HG03159 (cell line): ENCODE data around the gene PPP1CA.

Experiments used
- ATAC-seq: cut with Tn5 transposase; IDR thresholded peaks from one replicate; pipeline ENCODE4 v1.9.1; 2021; ENCODE audit warnings: mild to moderate bottlenecking, moderate library complexity; ENCODE audit not compliant: unreplicated experiment

Gene PPP1CA

DNA sequence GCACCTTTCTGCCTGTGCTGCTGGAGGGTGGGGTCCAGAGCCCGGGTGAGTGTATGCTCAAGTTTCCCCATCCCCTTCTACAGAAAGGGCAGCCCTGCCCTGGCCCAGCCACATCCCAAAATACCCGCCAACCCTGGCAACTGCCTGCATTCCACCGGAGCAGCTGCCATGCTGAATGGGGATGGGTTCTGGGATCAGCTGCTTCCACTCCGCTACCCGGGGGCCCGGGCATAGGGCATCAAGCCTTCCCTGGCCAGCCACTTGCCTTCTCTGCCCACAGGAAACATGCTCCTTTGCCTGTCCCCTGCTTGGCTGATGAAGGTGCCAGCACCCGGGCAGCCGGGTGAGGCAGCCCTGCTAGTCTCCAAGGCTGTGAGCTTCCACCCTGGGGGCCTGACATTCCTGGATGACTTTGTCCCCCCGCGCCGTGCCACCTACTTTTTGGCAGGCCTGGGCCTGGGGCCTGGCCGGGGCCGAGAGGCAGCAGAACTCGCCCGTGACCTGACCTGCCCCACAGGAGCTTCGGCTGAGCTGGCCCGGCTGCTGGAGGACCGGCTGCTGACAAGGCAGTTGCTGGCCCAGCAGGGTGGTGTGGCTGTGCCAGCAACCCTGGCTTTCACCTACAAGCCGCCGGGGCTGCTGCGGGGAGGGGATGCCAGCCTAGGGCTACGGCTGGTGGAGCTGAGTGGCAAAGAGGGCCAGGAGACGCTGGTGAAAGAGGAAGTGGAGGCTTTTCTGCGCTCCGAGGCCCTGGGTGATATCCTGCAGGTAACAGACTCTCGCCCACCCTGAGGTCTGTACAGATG, 17.0 kb upstream of the PPP1CA start:
- no peak for ATAC-seq

- no peak for ATAC-seq
Measured at GRCh38 chr11:67417425-67417824, 15.8 kb upstream of the PPP1CA start.

DNA sequence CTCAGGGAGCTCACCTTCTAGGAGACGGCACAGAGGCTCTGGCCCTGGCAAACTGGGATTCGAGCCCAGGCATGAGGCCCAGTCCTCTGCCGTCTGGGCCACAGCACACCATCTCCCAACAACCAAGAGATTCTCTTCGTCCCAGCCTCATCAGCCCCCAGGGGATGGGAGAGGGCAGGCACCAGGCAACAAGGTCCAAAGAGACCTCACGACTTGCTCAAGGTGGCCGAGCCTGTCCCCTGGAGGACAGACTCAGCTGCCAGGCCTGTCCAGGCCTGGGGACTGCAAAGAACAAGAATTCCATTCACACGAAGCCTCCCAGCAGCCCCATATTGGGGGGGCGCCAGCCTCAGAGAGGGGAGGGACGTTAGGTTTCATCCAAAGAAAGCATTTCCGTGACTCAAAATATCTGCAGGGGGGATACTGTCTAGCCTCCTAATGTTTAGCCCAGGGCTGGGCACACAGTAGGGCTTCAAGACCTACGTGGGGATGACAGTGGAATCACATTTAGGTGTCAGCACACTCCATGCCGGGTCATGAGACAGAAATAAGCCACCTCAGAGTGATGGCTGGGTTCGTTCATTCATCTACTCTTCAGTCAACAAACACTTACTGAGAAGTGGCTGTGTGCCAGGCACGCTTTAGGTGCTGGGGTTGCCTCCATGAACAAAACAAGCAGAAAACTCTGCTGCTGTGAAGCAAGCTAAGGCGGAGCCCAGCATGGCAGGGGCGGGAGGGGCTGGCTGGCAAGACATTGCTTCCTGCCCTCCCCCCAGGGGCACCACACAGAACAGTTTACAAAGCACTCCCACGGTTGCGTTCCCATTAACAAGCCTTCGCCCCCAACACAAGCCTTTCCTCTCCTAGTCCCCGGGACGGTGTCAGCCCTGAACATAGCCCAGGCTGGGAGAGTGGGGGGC, 15.0 kb upstream of the PPP1CA start:
- no peak for ATAC-seq

DNA sequence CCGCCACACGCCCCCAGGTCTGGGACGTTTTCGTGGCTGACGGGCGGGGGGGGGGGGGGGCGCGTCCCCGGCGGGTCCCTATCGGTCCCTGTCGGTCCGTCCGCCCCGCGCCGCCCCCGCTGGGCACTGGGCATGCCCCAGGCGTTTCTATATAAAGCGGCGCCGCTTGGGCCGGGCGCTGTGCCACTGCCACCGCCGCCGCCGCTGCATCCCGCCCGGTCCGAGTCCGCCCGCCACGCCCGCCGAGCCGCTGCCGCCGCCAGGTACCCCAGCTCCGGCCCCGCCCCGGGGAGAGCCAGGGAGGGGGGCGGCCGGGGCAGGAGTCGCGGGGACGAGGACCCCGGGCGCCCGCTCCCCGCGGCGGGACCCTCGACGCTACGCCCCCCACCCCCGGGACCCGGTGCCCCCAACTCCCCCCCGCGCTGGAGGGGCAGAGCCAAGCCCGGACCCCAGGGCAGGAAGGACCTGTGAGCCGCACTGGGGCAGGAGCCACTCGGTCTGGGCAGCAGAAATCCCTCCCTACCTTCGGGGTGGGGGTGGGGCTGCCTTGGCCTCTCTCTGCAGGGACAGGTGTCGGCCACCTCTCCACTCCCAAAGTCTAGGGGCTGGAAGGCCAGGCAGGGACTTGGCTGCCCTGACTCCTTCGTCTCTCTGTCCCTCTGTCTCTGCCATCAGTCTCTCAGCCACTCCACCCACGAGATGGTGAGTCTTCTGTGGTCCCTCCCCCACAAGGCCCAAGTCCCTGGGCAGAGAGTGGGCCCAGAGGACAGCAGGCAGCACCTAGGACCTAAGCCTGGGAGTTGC, 14.0 kb upstream of the PPP1CA start, which contains the start of gene CARNS1:
TSS of gene CARNS1 (plus strand) at position 178 of the 804 bp plus-strand sequence. CDS start at position 700, 522 bp downstream.
- no peak for ATAC-seq

- ATAC-seq: no peak
Measured at GRCh38 chr11:67413266-67413849, 11.7 kb upstream of the PPP1CA start.

DNA sequence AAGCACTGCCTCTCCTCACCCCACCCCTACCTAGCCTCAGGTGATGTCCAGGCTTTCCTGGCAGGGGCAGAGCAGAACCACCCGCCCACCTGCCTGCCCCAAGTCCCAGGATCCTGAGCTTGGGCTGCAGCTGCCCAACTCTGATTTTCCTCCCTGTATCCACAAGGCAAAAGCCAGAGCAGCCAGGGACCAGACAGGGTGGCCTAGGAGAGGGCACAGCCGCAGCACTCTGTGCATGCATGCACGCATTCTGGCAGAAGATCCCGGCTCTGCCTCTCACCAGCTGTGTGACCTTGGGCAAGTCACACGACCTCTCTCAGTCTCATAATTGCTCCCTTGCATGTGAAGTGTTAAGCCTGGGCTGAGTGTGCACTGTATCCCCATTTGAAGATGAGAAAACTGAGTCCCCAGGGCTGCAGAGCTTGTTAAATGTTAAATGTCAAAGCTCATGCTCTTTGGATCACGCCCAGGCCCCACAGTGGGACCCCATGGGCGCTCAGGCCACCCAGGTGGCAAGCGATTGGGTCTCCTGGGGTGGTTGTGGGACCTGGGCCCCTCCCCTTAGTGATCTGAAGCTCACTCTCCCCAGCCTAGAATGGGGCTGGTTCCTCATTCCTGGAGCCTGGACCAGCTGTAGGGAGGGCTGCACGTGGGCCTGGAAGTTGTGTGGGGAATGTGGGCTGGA, 11.0 kb upstream of the PPP1CA start:
- ATAC-seq: no peak

GRCh38 chr11:67411785-67412152, 10.1 kb upstream of the PPP1CA start:
- no peak for ATAC-seq

DNA sequence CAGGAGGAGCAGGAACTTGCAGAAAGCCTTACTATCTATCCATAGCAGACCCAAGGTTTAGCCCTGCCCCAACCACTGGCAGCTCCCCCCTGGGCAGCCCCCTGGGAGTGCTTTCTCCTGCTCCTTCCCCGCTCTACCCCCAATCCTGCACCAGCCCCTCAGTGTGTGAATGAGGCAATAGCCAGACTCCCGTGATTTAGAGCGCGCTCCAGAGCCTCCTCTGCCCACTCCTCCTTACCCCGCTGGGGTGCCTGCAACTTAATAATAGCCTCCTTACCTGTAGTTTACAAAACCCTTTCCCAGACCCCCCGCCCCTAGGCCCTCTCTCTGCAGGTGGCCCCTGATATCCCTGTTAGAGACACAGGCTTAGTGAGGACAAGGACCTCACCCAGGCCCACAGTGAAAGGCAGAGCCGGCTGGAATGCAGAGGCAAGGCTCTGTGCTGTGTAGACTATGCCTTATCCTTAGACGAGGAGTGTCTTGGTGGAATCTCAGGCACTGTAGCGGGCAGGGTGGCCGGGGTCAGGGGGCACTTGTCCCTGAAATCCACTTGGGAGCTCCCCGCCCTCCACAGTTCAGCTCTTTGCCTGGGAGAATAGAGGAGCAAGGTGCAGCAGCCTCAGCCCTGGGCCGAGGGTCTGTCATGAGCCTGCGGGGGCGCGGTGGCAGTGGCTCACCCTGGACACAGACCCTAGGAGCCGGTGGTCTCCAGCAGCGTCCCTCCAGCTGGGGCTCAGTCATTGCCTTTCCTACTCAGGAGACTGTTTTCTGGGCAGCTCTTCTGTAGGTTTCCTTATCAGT, 9.5 kb upstream of the PPP1CA start:
- no peak for ATAC-seq

- no peak for ATAC-seq
Measured at GRCh38 chr11:67410369-67410831, 8.7 kb upstream of the PPP1CA start.

GRCh38 chr11:67409781-67410368, 8.2 kb upstream of the PPP1CA start:
- no peak for ATAC-seq

- ATAC-seq: no peak
Measured at GRCh38 chr11:67409261-67409666, 7.6 kb upstream of the PPP1CA start.

- ATAC-seq: no peak
Measured at GRCh38 chr11:67408437-67409200, 7.0 kb upstream of the PPP1CA start.

- no peak for ATAC-seq
Measured at GRCh38 chr11:67407688-67408163, 6.1 kb upstream of the PPP1CA start.

GRCh38 chr11:67406969-67407687, 5.5 kb upstream of the PPP1CA start:
- no peak for ATAC-seq

DNA sequence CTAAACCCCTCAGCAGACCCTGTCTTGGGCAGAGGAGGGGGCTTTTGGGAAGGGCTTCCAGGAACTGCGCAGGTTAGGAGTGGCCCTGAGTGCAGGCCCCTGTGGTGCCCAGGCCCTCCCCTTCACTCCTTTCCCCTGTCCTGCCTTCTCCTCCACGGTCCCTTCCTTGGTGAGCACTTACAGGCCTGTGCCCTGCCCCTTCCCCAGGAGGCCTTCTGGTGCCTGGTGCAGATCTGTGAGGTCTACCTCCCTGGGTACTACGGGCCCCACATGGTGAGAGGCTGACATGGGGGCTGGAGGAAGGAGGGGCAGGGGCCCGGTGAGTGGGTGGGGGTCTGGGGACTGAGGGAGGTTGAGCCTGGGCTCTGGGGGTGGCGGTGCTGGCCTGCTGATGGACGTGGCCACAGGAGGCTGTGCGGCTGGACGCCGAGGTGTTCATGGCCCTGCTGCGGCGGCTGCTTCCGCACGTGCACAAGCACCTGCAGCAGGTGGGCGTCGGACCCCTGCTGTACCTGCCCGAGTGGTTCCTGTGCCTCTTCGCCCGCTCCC, 4.8 kb upstream of the PPP1CA start:
- no peak for ATAC-seq

DNA sequence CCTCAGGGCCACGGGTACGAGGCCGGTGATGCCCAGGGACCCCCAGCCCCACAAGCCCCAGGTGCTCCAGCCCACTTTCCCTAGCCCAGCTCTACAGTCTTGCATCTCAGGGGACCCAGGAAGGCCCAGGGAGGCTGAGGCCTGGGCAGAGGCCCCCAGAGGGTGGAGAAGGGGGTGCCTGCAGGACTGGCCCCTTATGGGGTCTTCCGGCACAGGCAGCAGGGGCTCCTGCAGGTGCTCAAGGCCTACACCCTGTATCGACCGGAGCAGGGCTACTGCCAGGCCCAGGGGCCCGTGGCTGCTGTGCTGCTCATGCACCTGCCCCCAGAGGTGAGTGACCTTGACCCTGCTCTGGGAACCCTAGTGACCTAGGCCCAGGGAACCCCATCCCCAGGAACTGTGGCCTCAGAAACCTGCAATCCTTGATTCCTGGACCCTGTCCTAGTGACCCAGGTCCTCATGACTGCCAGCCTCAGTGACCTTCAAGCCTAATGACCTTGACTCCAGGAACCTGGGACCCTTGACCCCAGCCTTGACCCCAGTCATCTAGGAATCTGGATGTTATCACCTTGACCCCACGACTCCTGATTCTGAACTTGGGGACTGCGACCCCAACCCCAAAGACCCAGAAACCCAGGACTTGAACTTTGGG, 4.2 kb upstream of the PPP1CA start:
- no peak for ATAC-seq
